OCI-LY7 (cell line): Measurements from ENCODE around the gene SLC4A11. TPM values are rescaled to one million over a fixed set of nuclear protein-coding genes. Genes with fewer than 3 reads are reported as not detected.

ENCODE experiments used
- BruUV-seq: library from RNA; stranded (reverse); fragments of 400-500 nt; replicated peaks from 2 replicates; lab custom pipeline; 2021; lab: Mats Ljungman, UMichigan
- CTCF ChIA-PET: fragments of 300-600 bp; sonication (Branson Sonifier 250); formaldehyde crosslinking; loops from one replicate; lab custom pipeline; 2022; ENCODE audit warnings: antibody characterized with exemption; ENCODE audit not compliant: unreplicated experiment; lab: Charles Lee
- POLR2A ChIA-PET: fragments of 300-600 bp; sonication (Branson Sonifier 250); formaldehyde crosslinking; loops from one replicate; lab custom pipeline; 2022; ENCODE audit warnings: antibody characterized with exemption; lab: Charles Lee
- DNase-seq: peaks from one replicate; pipeline ENCODE4 v3.0.0-alpha.2; 2015; ENCODE audit warnings: low spot score
- H2AFZ ChIP-seq: fragments of 200-600 bp; sonication (generic), shearing (Covaris generic); 2 replicates; pipeline ENCODE4 v1.6.1; 2014; ENCODE audit warnings: mild to moderate bottlenecking, antibody characterized with exemption, low read length, moderate library complexity
- H3K27ac ChIP-seq: fragments of 200-600 bp; sonication (generic); 2 replicates; pipeline ENCODE4 v1.5.1; 2014; ENCODE audit warnings: mixed run types, low read depth, mild to moderate bottlenecking, moderate library complexity, low read length, inconsistent platforms; ENCODE audit not compliant: poor library complexity, severe bottlenecking
- H3K36me3 ChIP-seq: fragments of 200-600 bp; sonication (generic); 2 replicates; pipeline ENCODE4 v1.6.1; 2014; ENCODE audit warnings: mild to moderate bottlenecking, antibody characterized with exemption, low read length, moderate library complexity, mixed read lengths; ENCODE audit not compliant: insufficient read depth
- H3K4me1 ChIP-seq: fragments of 200-600 bp; sonication (generic); 2 replicates; pipeline ENCODE4 v1.5.1; 2014; ENCODE audit warnings: mild to moderate bottlenecking, low read length; ENCODE audit not compliant: insufficient read depth, poor library complexity, severe bottlenecking
- H3K4me2 ChIP-seq: fragments of 200-600 bp; sonication (generic); 2 replicates; pipeline ENCODE4 v1.6.1; 2014; ENCODE audit warnings: mild to moderate bottlenecking, low read length
- H3K4me3 ChIP-seq: fragments of 200-600 bp; sonication (generic); 2 replicates; pipeline ENCODE4 v1.5.1; 2014; ENCODE audit warnings: mild to moderate bottlenecking, low read depth, low read length; ENCODE audit not compliant: poor library complexity, severe bottlenecking
- H3K79me2 ChIP-seq: fragments of 200-600 bp; sonication (generic); 2 replicates; pipeline ENCODE4 v1.6.1; 2016; ENCODE audit warnings: low read depth, mild to moderate bottlenecking, low read length, moderate library complexity, mixed read lengths; ENCODE audit not compliant: insufficient read depth
- H3K9me2 ChIP-seq: fragments of 200-600 bp; sonication (generic); 2 replicates; pipeline ENCODE4 v1.6.1; 2016; ENCODE audit warnings: mild to moderate bottlenecking, low read length, mixed read lengths; ENCODE audit not compliant: insufficient read depth
- H3K9me3 ChIP-seq: fragments of 200-600 bp; sonication (generic); 2 replicates; pipeline ENCODE4 v1.6.1; 2014; ENCODE audit warnings: mild to moderate bottlenecking, mixed run types, low read length, mixed read lengths
- H4K20me1 ChIP-seq: fragments of 200-600 bp; sonication (generic); 2 replicates; pipeline ENCODE4 v1.6.1; 2014; ENCODE audit warnings: mild to moderate bottlenecking, antibody characterized with exemption, low read length, moderate library complexity, mixed read lengths; ENCODE audit not compliant: insufficient read depth
- CTCF ChIP-seq: fragments of 200-600 bp; sonication (generic); conservative IDR thresholded peaks from 2 replicates; pipeline ENCODE4 v1.5.1; 2014; ENCODE audit warnings: mild to moderate bottlenecking, antibody characterized with exemption, low read length, moderate library complexity, mixed read lengths
- EZH2phosphoT487 ChIP-seq: fragments of 200-600 bp; sonication (generic); IDR thresholded peaks from 2 replicates; pipeline ENCODE4 v1.6.1; 2018; ENCODE audit warnings: low read depth, borderline replicate concordance, mild to moderate bottlenecking, mixed run types, antibody characterized with exemption, low read length, moderate library complexity, mixed read lengths
- intact Hi-C: fragments of 100-400 bp; cut with micrococcal nuclease; formaldehyde crosslinking; loops from one replicate; pipeline ENCODE4 v1.10.0; 2022; ENCODE audit not compliant: unreplicated experiment
- total RNA-seq, 2 experiments: library from RNA; depleted of rRNA in 1 of 2; stranded (reverse); fragments of >200 nt in 1 of 2; shearing (Covaris generic) in 1 of 2; gene quantifications; 2 replicates each; pipeline ENCODE4 v1.2.3, GENCODE V29; 2014 to 2022

The SLC4A11 gene
- total RNA-seq, 2 experiments from 2014 or later: 4.4 to 26.9 TPM

DNA sequence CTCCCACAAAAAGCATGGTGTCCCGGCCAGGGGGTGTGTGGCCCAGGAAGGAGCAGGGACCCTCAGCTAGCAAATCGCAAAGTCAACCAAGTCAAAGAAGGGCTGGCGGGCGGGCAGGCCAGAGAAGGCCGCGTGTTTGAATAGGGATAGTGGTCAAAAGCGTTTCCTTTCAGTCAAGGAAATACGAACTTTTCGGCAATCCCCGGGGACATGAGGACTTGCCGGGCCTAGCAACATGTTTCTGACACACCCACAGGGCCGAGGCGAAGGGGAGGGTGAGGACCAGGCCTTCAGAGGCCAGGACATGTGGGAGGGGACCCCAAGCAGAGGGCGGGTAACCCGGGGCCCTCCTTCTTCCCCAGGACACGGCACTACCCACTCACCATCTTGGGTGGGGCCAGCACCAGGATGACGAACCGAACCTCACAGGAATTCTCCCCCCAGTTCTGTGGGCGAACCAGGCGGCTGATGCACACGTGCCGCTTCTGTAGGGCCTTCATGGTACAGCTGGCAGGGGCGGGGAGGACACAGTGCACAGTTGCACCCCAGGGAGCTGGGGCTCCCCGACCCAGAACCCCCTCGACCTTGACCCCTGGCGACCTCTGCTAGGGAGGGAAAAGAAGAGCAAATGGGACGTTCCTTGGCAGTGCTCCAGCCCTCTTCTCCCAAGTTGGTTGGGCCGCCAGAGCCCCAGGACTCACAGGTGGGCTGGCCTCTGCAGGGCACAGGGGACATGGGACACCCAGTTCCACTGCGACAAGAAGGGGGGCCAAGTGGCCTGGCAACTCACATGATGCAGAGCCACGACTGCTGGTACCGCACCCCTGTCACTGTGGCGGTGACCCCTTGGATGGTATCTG, 5.6 kb downstream of the SLC4A11 start:
- no peak for DNase-seq
- H2AFZ ChIP-seq: no peak overlapping the region
- POLR2A ChIA-PET: no interaction called here
- no peaks in the 10 kb centered on the region for H3K9me2 ChIP-seq
- TF ChIP-seq CTCF: no peak
- no peak for TF ChIP-seq EZH2phosphoT487
- no peaks in the 10 kb centered on the region for H4K20me1 ChIP-seq
- CTCF ChIA-PET: no interaction called here
- no peaks in the 10 kb centered on the region for H3K9me3 ChIP-seq
- H3K4me1 ChIP-seq: peaks cover 6% of the 10 kb centered on the region
- no peak overlapping the region for H3K4me3 ChIP-seq
- intact Hi-C loops: no loop called here
- H3K4me2 ChIP-seq: no peak overlapping the region
- peaks cover 5% of the 10 kb centered on the region; the same call in 1 of the 2 replicates for H3K36me3 ChIP-seq
- no TSS peak for BruUV-seq
- no peaks in the 10 kb centered on the region for H3K79me2 ChIP-seq
- H3K27ac ChIP-seq: no peak overlapping the region

DNA sequence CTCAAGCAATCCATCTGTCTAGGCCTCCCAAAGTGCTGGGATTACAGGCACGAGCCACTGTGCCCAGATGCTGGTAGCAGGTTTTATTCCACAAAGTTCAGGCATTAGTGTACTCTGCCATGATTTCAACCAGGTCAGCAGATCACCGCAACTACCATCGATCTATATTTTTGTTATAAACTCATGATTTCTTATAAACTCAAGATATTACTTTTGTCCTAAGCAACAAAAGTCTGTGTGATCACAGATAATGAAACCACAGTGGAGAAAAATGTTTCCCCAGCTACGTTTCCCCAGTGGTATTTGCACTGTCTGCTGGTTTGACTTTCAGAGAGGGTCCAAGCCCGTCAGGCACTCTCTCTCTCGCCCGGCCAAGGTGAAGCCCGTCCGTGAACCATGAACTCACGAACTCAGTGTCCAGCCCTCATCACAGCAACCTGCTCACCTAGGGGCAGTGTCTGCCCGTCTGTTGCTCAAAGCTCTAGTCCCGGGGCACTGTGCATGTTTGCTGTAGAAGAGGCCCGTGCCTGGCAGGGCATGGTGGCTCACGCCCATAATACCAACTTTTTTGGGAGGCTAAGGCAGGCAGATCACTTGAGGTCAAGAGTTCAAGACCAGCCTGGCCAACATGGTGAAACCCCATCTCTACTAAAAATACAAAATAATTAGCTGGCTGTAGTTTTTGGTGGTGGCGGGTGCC, 7.0 kb downstream of the SLC4A11 start:
- CTCF ChIA-PET: no interaction called here
- BruUV-seq: no TSS peak
- no peaks in the 10 kb centered on the region for H3K4me1 ChIP-seq
- H3K36me3 ChIP-seq: peaks cover 5% of the 10 kb centered on the region; the same call in 1 of the 2 replicates
- no peak overlapping the region for H3K4me2 ChIP-seq
- no peaks in the 10 kb centered on the region for H3K79me2 ChIP-seq
- no peak for TF ChIP-seq EZH2phosphoT487
- H3K4me3 ChIP-seq: no peak overlapping the region
- no peak overlapping the region for H3K27ac ChIP-seq
- no peaks in the 10 kb centered on the region for H3K9me2 ChIP-seq
- POLR2A ChIA-PET: no interaction called here
- DNase-seq: no peak
- no peaks in the 10 kb centered on the region for H3K9me3 ChIP-seq
- no peaks in the 10 kb centered on the region for H4K20me1 ChIP-seq
- no peak overlapping the region for H2AFZ ChIP-seq
- intact Hi-C loops: no loop called here

DNA sequence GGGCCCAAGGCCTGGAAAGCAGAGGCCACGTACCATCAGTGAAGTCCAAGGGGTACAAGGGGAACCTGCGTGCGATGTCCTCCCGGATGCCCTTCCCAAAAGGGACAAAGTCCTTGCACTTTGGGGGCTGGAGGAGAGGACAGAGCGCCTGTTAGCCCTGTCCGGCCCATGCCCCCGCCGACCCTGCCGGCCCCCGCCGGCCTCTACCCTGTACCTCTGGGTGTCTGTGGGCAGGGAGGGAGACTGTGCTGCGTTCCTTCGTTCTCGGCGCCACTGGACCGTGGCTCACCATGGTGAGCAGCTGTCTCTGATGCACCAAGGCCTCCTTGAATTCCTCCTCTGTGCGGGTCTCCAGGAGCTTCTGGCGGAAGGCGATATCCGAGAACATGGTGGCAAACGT, 7.9 kb downstream of the SLC4A11 start:
- Histone ChIP-seq H3K79me2 (no peaks in the 10 kb centered on the region), H3K36me3 (peaks cover 5% of the 10 kb centered on the region; the same call in 1 of the 2 replicates), H3K4me1 (no peaks in the 10 kb centered on the region), H3K4me2 (no peak overlapping the region), H3K4me3 (no peak overlapping the region), H3K27ac (no peak overlapping the region), H4K20me1 (no peaks in the 10 kb centered on the region), H3K9me2 (no peaks in the 10 kb centered on the region), H3K9me3 (no peaks in the 10 kb centered on the region), H2AFZ (no peak overlapping the region)
- no TSS peak for BruUV-seq
- DNase-seq: no peak
- no peak for TF ChIP-seq EZH2phosphoT487
- TF ChIP-seq CTCF: no peak
- ChIA-PET CTCF (no interaction called here), POLR2A (no interaction called here)
- intact Hi-C loops: no loop called here
